Karpas-422 (cell line): ENCODE results near the gene TSKU. TPM values are rescaled to one million over a fixed set of nuclear protein-coding genes. Genes with fewer than 3 reads are reported as not detected.

Experiments used
- DNase-seq: peaks from one replicate; pipeline ENCODE4 v3.0.0-alpha.2; 2015
- H2AFZ ChIP-seq: fragments of 200-600 bp; sonication (generic); 2 replicates; pipeline ENCODE4 v1.6.1; 2014; ENCODE audit warnings: antibody characterized with exemption, low read length, mixed read lengths
- H3K27ac ChIP-seq: fragments of 200-600 bp; sonication (generic); 2 replicates; pipeline ENCODE4 v1.5.1; 2014; ENCODE audit warnings: mild to moderate bottlenecking, low read length, moderate library complexity
- H3K27me3 ChIP-seq: fragments of 200-600 bp; sonication (generic); 2 replicates; pipeline ENCODE4 v1.6.1; 2014; ENCODE audit warnings: low read length, mixed read lengths
- H3K36me3 ChIP-seq: fragments of 200-600 bp; sonication (generic); 2 replicates; pipeline ENCODE4 v1.6.1; 2014; ENCODE audit warnings: low read length, mixed read lengths; ENCODE audit not compliant: insufficient read depth
- H3K4me1 ChIP-seq: fragments of 200-600 bp; sonication (generic); 2 replicates; pipeline ENCODE4 v1.6.1; 2014; ENCODE audit warnings: mild to moderate bottlenecking, low read length, mixed read lengths
- H3K4me2 ChIP-seq: fragments of 200-600 bp; sonication (generic); 2 replicates; pipeline ENCODE4 v1.6.1; 2014; ENCODE audit warnings: low read length, low read depth, mild to moderate bottlenecking; ENCODE audit not compliant: poor library complexity, severe bottlenecking
- H3K4me3 ChIP-seq: fragments of 200-600 bp; sonication (generic); 2 replicates; pipeline ENCODE4 v1.5.1; 2014; ENCODE audit warnings: mild to moderate bottlenecking, antibody characterized with exemption, low read length, mixed read lengths
- H3K79me2 ChIP-seq: fragments of 200-600 bp; sonication (generic); 2 replicates; pipeline ENCODE4 v1.6.1; 2014; ENCODE audit warnings: mild to moderate bottlenecking, low read length, mixed read lengths
- H3K9ac ChIP-seq: fragments of 200-600 bp; sonication (generic); 2 replicates; pipeline ENCODE4 v1.6.0; 2014; ENCODE audit warnings: low read length
- H3K9me2 ChIP-seq: fragments of 200-600 bp; sonication (generic), shearing (Covaris generic); replicated peaks from 2 replicates; pipeline ENCODE4 v1.6.0; 2014; ENCODE audit warnings: mild to moderate bottlenecking, low read length, moderate library complexity; ENCODE audit not compliant: insufficient read depth
- H3K9me3 ChIP-seq: fragments of 300-700, 200-600 bp; sonication (generic); 2 replicates; pipeline ENCODE4 v1.6.1; 2014; ENCODE audit warnings: low read length, mixed read lengths
- H4K20me1 ChIP-seq: fragments of 200-600 bp; sonication (generic); 2 replicates; pipeline ENCODE4 v1.6.1; 2014; ENCODE audit warnings: mild to moderate bottlenecking, antibody characterized with exemption, low read length, low read depth; ENCODE audit not compliant: insufficient read depth
- total RNA-seq: library from RNA; depleted of rRNA; stranded (reverse); fragments of >200 nt; shearing (Covaris generic); gene quantifications from 2 replicates; pipeline ENCODE4 v1.2.3, GENCODE V29; 2014; ENCODE audit warnings: low replicate concordance

TSKU gene
- total RNA-seq, 1 experiment from 2014 or later: not detected

GRCh38 chr11:76747915-76748860 is 35.0 kb upstream of the TSKU start:
- H3K4me3 ChIP-seq: no peak overlapping the region
- H3K4me2 ChIP-seq: no peak overlapping the region
- no peak overlapping the region for H2AFZ ChIP-seq
- no peaks in the 10 kb centered on the region for H3K9me2 ChIP-seq
- DNase-seq: no peak
- no peaks in the 10 kb centered on the region for H3K79me2 ChIP-seq
- H3K27ac ChIP-seq: no peak overlapping the region
- H3K4me1 ChIP-seq: no peaks in the 10 kb centered on the region
- no peaks in the 10 kb centered on the region for H3K36me3 ChIP-seq
- H3K9me3 ChIP-seq: no peaks in the 10 kb centered on the region
- no peak overlapping the region for H3K9ac ChIP-seq
- H4K20me1 ChIP-seq: no peaks in the 10 kb centered on the region
- no peaks in the 10 kb centered on the region for H3K27me3 ChIP-seq

- H3K4me1 ChIP-seq: no peaks in the 10 kb centered on the region
- no peak overlapping the region for H3K9ac ChIP-seq
- no peak for DNase-seq
- no peaks in the 10 kb centered on the region for H4K20me1 ChIP-seq
- H3K9me3 ChIP-seq: no peaks in the 10 kb centered on the region
- H3K79me2 ChIP-seq: no peaks in the 10 kb centered on the region
- no peak overlapping the region for H3K4me2 ChIP-seq
- H3K36me3 ChIP-seq: no peaks in the 10 kb centered on the region
- H3K9me2 ChIP-seq: no peaks in the 10 kb centered on the region
- no peak overlapping the region for H3K27ac ChIP-seq
- no peaks in the 10 kb centered on the region for H3K27me3 ChIP-seq
- H3K4me3 ChIP-seq: no peak overlapping the region
- H2AFZ ChIP-seq: no peak overlapping the region
These were observed 34.2 kb upstream of the TSKU start for GRCh38 chr11:76748948-76749347.

GRCh38 chr11:76750067-76750466 is 33.1 kb upstream of the TSKU start:
- no peaks in the 10 kb centered on the region for H4K20me1 ChIP-seq
- no peak overlapping the region for H3K4me3 ChIP-seq
- H3K4me2 ChIP-seq: no peak overlapping the region
- DNase-seq: no peak
- H3K79me2 ChIP-seq: no peaks in the 10 kb centered on the region
- H3K9ac ChIP-seq: no peak overlapping the region
- no peak overlapping the region for H3K27ac ChIP-seq
- no peaks in the 10 kb centered on the region for H3K9me3 ChIP-seq
- H3K4me1 ChIP-seq: no peaks in the 10 kb centered on the region
- H3K36me3 ChIP-seq: no peaks in the 10 kb centered on the region
- no peak overlapping the region for H2AFZ ChIP-seq
- no peaks in the 10 kb centered on the region for H3K27me3 ChIP-seq
- H3K9me2 ChIP-seq: no peaks in the 10 kb centered on the region

- H3K9me2 ChIP-seq: no peaks in the 10 kb centered on the region
- H4K20me1 ChIP-seq: no peaks in the 10 kb centered on the region
- H3K4me1 ChIP-seq: no peaks in the 10 kb centered on the region
- no peak overlapping the region for H3K4me3 ChIP-seq
- no peak overlapping the region for H3K9ac ChIP-seq
- no peaks in the 10 kb centered on the region for H3K36me3 ChIP-seq
- no peak overlapping the region for H3K4me2 ChIP-seq
- no peaks in the 10 kb centered on the region for H3K79me2 ChIP-seq
- H3K27ac ChIP-seq: no peak overlapping the region
- H3K9me3 ChIP-seq: no peaks in the 10 kb centered on the region
- no peaks in the 10 kb centered on the region for H3K27me3 ChIP-seq
- DNase-seq: no peak
- no peak overlapping the region for H2AFZ ChIP-seq
These were observed 32.4 kb upstream of the TSKU start for GRCh38 chr11:76750746-76751145.

GRCh38 chr11:76752321-76753143 is 30.6 kb upstream of the TSKU start:
- Histone ChIP-seq H3K9me2 (no peaks in the 10 kb centered on the region), H2AFZ (no peak overlapping the region), H3K9ac (no peak overlapping the region), H3K27me3 (no peaks in the 10 kb centered on the region), H3K79me2 (no peaks in the 10 kb centered on the region), H4K20me1 (no peaks in the 10 kb centered on the region), H3K9me3 (no peaks in the 10 kb centered on the region), H3K36me3 (no peaks in the 10 kb centered on the region), H3K4me1 (no peaks in the 10 kb centered on the region), H3K4me2 (no peak overlapping the region), H3K27ac (no peak overlapping the region), H3K4me3 (no peak overlapping the region)
- DNase-seq: no peak

GRCh38 chr11:76753449-76753848 is 29.7 kb upstream of the TSKU start:
- Histone ChIP-seq H3K9me2 (no peaks in the 10 kb centered on the region), H3K36me3 (no peaks in the 10 kb centered on the region), H3K27me3 (no peaks in the 10 kb centered on the region), H3K4me3 (no peak overlapping the region), H3K79me2 (no peaks in the 10 kb centered on the region), H3K27ac (no peak overlapping the region), H3K9ac (no peak overlapping the region), H3K4me2 (no peak overlapping the region), H3K4me1 (no peaks in the 10 kb centered on the region), H3K9me3 (no peaks in the 10 kb centered on the region), H4K20me1 (no peaks in the 10 kb centered on the region), H2AFZ (no peak overlapping the region)
- DNase-seq: no peak

GRCh38 chr11:76753950-76754349 is 29.2 kb upstream of the TSKU start:
- H2AFZ ChIP-seq: no peak overlapping the region
- H3K4me1 ChIP-seq: no peaks in the 10 kb centered on the region
- H3K9me3 ChIP-seq: no peaks in the 10 kb centered on the region
- DNase-seq: no peak
- no peak overlapping the region for H3K9ac ChIP-seq
- no peaks in the 10 kb centered on the region for H3K79me2 ChIP-seq
- no peak overlapping the region for H3K4me3 ChIP-seq
- H3K4me2 ChIP-seq: no peak overlapping the region
- H3K27me3 ChIP-seq: no peaks in the 10 kb centered on the region
- H3K36me3 ChIP-seq: no peaks in the 10 kb centered on the region
- H4K20me1 ChIP-seq: no peaks in the 10 kb centered on the region
- H3K9me2 ChIP-seq: no peaks in the 10 kb centered on the region
- H3K27ac ChIP-seq: no peak overlapping the region

- Histone ChIP-seq H4K20me1 (no peaks in the 10 kb centered on the region), H3K27me3 (no peaks in the 10 kb centered on the region), H3K9me3 (no peaks in the 10 kb centered on the region), H3K36me3 (no peaks in the 10 kb centered on the region), H3K9ac (no peak overlapping the region), H3K27ac (no peak overlapping the region), H3K9me2 (no peaks in the 10 kb centered on the region), H3K4me2 (no peak overlapping the region), H3K4me1 (no peaks in the 10 kb centered on the region), H3K4me3 (no peak overlapping the region), H2AFZ (no peak overlapping the region), H3K79me2 (no peaks in the 10 kb centered on the region)
- DNase-seq: no peak
These were observed 26.8 kb upstream of the TSKU start for GRCh38 chr11:76756341-76756741.
